Thymus (tissue), 14 donors: ENCODE measurements around the gene HELT. TPM values are rescaled to one million over a fixed set of nuclear protein-coding genes. Genes with fewer than 3 reads are reported as not detected.
"Not testable (repeated sequence)": the region's sequence is repeated elsewhere in the genome, so short reads cannot be mapped to it uniquely, and the experiment has no call there.

Experiments used
- DNase-seq, 9 donors: peaks; one replicate each; pipeline ENCODE4 v3.0.0-alpha.2; 2013; ENCODE audit warnings: low spot score in 9 of 9, low read depth in 6 of 9, missing footprints in 1 of 9
- H3K27ac ChIP-seq, 2 donors: one replicate each; pipeline ENCODE4 v1.5.1; 2013; ENCODE audit warnings: control low read depth in 1 of 2, low read depth in 1 of 2, low read length in 1 of 2, mild to moderate bottlenecking in 1 of 2, moderate library complexity in 1 of 2
- H3K27me3 ChIP-seq, 2 donors: one replicate each; pipeline ENCODE4 v1.5.1; 2013; ENCODE audit warnings: low read length in 1 of 2; ENCODE audit not compliant: control insufficient read depth in 2 of 2, insufficient read depth in 1 of 2
- H3K36me3 ChIP-seq, 2 donors: one replicate each; pipeline ENCODE4 v1.5.1; 2013; ENCODE audit warnings: low read length in 1 of 2, mild to moderate bottlenecking in 1 of 2, moderate library complexity in 1 of 2; ENCODE audit not compliant: control insufficient read depth in 2 of 2, insufficient read depth in 2 of 2
- H3K4me1 ChIP-seq, 2 donors: one replicate each; pipeline ENCODE4 v1.5.1; 2013; ENCODE audit warnings: low read length in 2 of 2; ENCODE audit not compliant: control insufficient read depth in 2 of 2, insufficient read depth in 2 of 2
- H3K4me3 ChIP-seq, 2 donors: one replicate each; pipeline ENCODE4 v1.5.1; 2013; ENCODE audit warnings: low read length in 2 of 2, control low read depth in 1 of 2, mild to moderate bottlenecking in 1 of 2
- H3K9me3 ChIP-seq, 2 donors: one replicate each; pipeline ENCODE4 v1.5.1; 2013; ENCODE audit warnings: low read length in 1 of 2, mild to moderate bottlenecking in 1 of 2; ENCODE audit not compliant: control insufficient read depth in 2 of 2, insufficient read depth in 1 of 2
- WGBS: extraction: QIAGEN DNeasy Blood & Tissue Kit; methylation state at CpG from one replicate; pipeline ENCODE4 v1.1.7; 2013; 5-methylcytosine and 5-hydroxymethylcytosine counted together
- long read RNA-seq, 10 donors: transcript quantifications; one replicate each; lab custom pipeline, GENCODE V29; 2026
- polyA plus RNA-seq: library from polyadenylated mRNA; stranded (reverse); fragments of 200-250 nt; gene quantifications from one replicate; pipeline ENCODE4 v1.2.3, GENCODE V29; 2013
- total RNA-seq: library from RNA; stranded (reverse); fragments of 120-200 nt; gene quantifications from one replicate; pipeline ENCODE4 v1.2.4, GENCODE V29; 2013
- donor health status: healthy.

HELT gene, protein sequence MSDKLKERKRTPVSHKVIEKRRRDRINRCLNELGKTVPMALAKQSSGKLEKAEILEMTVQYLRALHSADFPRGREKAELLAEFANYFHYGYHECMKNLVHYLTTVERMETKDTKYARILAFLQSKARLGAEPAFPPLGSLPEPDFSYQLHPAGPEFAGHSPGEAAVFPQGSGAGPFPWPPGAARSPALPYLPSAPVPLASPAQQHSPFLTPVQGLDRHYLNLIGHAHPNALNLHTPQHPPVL
- not detected for total RNA-seq
- polyA plus RNA-seq: 0.07 TPM
- long read RNA-seq, donor 1: 0 reads
- long read RNA-seq, donor 2: 0 reads
- long read RNA-seq, donor 3: 0 reads
- long read RNA-seq, donor 4: 0 reads
- long read RNA-seq, donor 5: 0 reads
- long read RNA-seq, donor 6: 0 reads
- long read RNA-seq, donor 7: 0 reads
- long read RNA-seq, donor 8: 0 reads
- long read RNA-seq, donor 9: 0 reads
- long read RNA-seq, donor 10: 0 reads

DNA sequence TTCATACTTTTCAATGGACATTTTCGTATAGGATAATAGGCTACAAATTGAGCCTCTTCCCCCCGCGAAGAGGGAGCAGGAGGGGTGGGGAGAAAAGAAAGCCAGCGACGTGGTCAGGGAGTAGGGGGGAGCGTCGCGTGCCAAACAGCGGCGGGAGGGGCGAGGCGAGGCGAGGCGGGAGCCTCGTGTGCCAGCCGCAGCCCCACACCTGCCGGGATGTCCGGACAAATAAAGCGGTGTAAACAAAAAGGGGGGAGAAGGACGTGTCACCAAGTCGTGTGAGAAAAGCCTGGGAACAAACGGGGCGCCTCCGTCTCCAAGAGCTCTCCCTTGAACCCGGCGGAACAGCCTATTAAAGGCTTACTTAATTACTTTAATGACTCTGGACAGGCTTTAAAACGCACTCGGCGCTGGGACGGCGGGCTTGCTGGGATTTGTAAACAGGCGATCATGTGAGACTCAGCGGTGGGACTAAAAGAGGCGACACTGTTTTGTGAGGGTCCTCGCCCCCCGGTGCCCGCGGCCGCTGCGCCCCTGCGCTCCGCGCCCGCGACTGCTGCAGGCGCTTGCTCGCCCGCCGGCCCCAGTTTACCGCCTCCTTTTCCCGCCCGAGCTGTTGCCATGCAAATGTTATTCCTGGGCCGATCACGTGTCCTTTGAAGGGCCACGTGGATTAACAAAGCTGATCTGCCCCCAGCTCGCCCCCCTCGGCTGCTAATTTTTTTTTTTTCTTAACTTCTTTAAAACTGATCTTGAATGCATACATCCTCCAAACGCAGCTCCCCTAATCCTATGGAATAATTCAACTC, at the start of gene HELT:
Gene HELT (plus strand): TSS at position 527 of the 809 bp plus-strand sequence. CDS start 439 bp downstream, outside the sequence.
- Histone ChIP-seq H3K9me3 (peaks cover 0 to 8% of the 10 kb centered on the region in 2 donors), H3K36me3 (no peaks in the 10 kb centered on the region), H3K27ac (no peak within 1 kb of the TSS), H3K4me3 (no peak within 1 kb of the TSS), H3K4me1 (no peaks in the 10 kb centered on the region), H3K27me3 (peaks cover 90 to 100% of the 10 kb centered on the region in 2 donors)
- WGBS: 3% methylated on average over 58 of the region's 58 CpGs
- DNase-seq: no peak

DNA sequence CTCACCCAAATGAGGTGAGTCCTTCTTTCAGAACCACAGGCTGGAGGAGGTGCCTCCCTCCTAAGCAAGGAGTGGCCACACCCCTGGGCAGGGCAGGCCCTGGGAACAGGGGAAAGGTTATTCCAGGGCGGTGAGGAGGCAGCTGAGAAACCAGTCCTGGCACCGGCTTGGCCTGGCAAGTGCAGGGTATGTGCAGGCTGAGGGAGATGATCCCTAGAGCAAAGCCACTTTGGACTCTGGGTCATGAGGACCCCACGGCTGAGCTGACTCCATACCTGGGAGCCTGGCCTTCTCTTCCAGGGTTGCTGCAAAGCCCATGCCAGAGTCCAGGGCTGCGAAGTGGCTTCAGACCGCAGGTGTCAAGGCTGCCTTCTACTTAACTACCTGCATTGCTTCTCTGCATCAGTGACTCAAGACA, 49.5 kb upstream of the HELT start:
- DNase-seq: no peak
- Histone ChIP-seq H3K9me3 (peaks cover 0 to 15% of the 10 kb centered on the region in 2 donors), H3K4me1 (no peaks in the 10 kb centered on the region), H3K4me3 (no peak overlapping the region), H3K36me3 (no peaks in the 10 kb centered on the region), H3K27ac (no peak overlapping the region), H3K27me3 (no peaks in the 10 kb centered on the region)
- WGBS: 97% methylated on average over 5 of the region's 5 CpGs

DNA sequence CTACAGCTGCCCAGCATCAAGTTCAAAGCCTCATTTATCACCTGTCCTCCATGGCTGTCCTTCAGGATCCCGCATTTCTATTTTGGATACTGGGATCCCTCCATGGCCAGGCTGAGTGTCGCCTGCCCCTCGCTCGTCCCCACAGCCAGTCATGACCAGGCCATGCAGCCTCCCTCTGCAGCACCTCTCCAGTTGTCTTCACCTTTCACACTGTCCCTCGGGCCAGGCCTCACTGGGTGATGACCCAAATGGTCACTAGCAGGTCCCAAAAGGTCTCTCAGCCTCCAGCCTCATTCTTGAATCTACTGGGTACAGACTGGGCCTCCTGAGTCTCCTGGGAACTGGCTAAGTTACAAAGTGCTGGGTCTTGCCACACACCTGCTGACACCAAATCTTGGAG, 48.7 kb upstream of the HELT start:
- Histone ChIP-seq H3K27ac (no peak overlapping the region), H3K27me3 (no peaks in the 10 kb centered on the region), H3K36me3 (no peaks in the 10 kb centered on the region), H3K4me3 (no peak overlapping the region), H3K9me3 (peaks cover 0 to 15% of the 10 kb centered on the region in 2 donors), H3K4me1 (no peaks in the 10 kb centered on the region)
- no peak for DNase-seq
- WGBS: 96% methylated on average over 5 of the region's 5 CpGs

DNA sequence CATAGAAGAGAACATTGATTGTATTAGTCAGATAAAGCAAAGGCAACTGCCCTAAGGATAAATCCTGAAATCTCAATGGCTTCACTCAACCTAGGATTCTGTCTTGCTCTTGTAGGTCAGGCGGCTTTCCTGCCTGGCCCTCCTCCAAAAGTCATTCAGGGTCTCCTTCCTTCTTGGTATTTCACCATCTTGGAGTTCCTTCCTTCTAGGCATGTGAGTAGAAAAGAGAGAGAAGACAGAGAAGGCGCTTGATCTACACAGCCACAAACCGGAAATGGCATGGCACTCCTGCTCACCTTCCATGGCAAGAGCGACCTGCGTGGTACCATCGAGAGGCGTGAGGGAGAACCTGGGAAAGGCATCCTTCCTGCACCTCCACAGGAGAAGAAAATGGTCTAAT, 45.3 kb upstream of the HELT start:
- no peak for DNase-seq
- WGBS: 92% methylated on average over 7 of the region's 7 CpGs
- peaks cover 0 to 2% of the 10 kb centered on the region in 2 donors for H3K9me3 ChIP-seq

DNA sequence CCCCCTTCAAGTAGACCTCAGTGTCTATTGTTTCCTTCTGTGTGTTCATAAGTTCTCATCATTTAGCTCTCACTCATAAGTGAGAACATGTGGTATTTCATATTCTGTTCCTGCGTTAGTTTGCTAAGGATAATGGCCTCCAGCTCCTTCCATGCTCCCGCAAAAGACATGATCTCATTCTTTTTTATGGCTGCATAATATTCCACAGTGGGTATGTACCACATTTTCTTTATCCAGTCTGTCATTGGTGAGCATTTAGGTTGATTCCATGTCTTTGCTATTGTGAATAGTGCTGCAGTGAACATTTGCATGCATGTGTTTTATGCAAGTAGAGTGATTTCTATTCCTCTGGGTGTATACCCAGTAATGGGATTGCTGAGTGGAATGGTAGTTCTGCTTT, 41.9 kb upstream of the HELT start:
- not testable (repeated sequence) for H3K4me1 ChIP-seq, H3K27me3 ChIP-seq, H3K36me3 ChIP-seq, H3K4me3 ChIP-seq, H3K27ac ChIP-seq, DNase-seq, H3K9me3 ChIP-seq
- WGBS: over 99% methylated on average over 2 of the region's 2 CpGs

More for the DNA sequence above, 45.3 kb upstream of the HELT start:
- Histone ChIP-seq H3K36me3 (no peaks in the 10 kb centered on the region), H3K4me1 (no peaks in the 10 kb centered on the region), H3K27ac (no peak overlapping the region), H3K27me3 (no peaks in the 10 kb centered on the region), H3K4me3 (no peak overlapping the region)

DNA sequence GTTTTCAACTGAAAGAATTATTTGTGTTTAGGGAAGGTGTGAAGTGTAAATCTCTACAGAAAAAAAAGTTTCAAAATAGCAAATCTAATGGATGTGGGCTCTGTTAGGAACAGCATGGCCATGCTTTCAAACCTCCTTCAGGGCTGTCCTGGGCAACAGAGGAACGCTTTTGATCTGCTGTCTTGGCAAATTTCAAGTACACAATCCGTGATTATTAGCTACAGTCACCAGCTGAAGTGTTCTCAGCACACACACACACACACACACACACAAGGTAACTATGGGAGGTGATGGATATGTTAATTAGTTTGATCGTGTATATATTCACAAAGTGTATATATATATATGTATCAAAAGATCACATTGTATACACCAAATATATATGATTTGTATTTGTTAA, 40.5 kb upstream of the HELT start:
- WGBS: 95% methylated on average over 3 of the region's 3 CpGs
- Histone ChIP-seq H3K36me3 (no peaks in the 10 kb centered on the region), H3K4me1 (no peaks in the 10 kb centered on the region), H3K27me3 (no peaks in the 10 kb centered on the region), H3K27ac (no peak overlapping the region), H3K4me3 (no peak overlapping the region), H3K9me3 (peaks cover 0 to 2% of the 10 kb centered on the region in 2 donors)
- no peak for DNase-seq

DNA sequence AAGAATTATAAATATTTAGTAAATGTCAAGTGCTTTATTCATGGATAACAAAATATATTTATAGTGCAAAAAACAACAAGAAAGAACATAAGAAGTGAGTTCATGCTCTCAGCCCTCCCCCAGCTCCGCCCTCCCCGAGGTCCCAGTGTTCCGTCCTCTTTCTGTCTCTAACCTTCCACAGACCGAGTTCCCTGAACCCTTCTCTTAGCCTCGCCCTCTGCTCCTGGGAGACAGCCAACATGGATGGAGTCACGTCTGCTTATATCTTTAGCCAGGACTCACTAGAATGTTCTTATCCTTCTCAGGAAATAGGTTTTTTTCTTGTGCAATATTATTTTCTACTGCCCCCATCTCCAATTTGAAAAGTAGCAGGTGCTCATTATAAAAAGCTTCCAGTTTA, 40.1 kb upstream of the HELT start:
- no peaks in the 10 kb centered on the region for H3K27me3 ChIP-seq
- H3K9me3 ChIP-seq: peaks cover 0 to 2% of the 10 kb centered on the region in 2 donors
- no peaks in the 10 kb centered on the region for H3K36me3 ChIP-seq
- H3K4me1 ChIP-seq: peaks cover 0 to under 1% of the 10 kb centered on the region in 2 donors
- H3K27ac ChIP-seq: no peak overlapping the region
- 91% methylated on average over 6 of the region's 6 CpGs for WGBS
- no peak overlapping the region for H3K4me3 ChIP-seq
- no peak for DNase-seq

DNA sequence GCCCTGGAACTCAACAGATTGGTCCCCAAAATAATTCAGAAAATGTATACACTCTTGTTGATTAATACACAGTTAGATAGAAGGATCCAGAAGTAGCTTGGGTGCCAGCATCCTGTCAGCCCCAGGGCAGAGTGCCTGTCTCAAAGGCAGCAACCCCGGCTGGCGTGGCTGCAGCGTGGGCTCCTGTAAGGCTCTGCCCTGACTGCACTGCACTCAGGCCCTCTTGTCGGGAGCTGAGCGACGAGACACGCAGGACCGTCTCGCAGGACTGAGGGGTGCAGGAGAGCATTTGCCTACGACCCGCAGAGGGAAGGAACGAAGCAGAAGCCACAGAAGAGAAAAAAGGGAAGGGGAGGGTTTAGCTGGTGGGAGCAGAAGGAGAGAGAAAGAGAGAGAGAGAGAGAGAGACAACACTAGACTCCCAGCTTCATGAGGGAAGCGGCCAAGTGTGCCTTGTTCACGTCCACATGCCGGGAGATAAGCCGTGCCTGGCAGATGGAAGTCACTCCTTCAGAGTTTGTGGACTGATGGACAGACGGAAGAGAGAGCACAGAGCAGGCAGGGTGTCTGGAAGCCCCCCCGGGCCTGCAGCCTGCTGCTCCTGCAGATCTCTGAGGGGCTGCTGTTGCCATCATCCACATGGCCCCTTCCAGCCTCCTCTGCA, 38.7 kb upstream of the HELT start:
- Histone ChIP-seq H3K4me1 (peaks cover 4 to 10% of the 10 kb centered on the region in 2 donors), H3K9me3 (peaks cover 0 to 2% of the 10 kb centered on the region in 2 donors), H3K4me3 (no peak overlapping the region), H3K36me3 (no peaks in the 10 kb centered on the region), H3K27me3 (no peaks in the 10 kb centered on the region), H3K27ac (no peak overlapping the region)
- 90% methylated on average over 18 of the region's 18 CpGs for WGBS
- no peak for DNase-seq
